K562 (cell line): ENCODE results near the gene UHMK1. TPM values are rescaled to one million over a fixed set of nuclear protein-coding genes. Genes with fewer than 3 reads are reported as not detected.

Source experiments
- CHCHD3 ChIP-seq: fragments of 250-450 bp; sonication (Bioruptor Pico); IDR thresholded peaks from 2 replicates; pipeline ENCODE4 v2.1.2; 2022; ENCODE audit warnings: mild to moderate bottlenecking
- E2F8 ChIP-seq: fragments of 450-650 bp; IDR thresholded peaks from 2 replicates; pipeline ENCODE4 v1.7.1; 2018; ENCODE audit warnings: mild to moderate bottlenecking, low read depth; ENCODE audit not compliant: partially characterized antibody
- HBP1 ChIP-seq: fragments of 450-650 bp; formaldehyde crosslinking; IDR thresholded peaks from 2 replicates; pipeline ENCODE4 v1.4.0; 2022; ENCODE audit warnings: missing genetic modification characterization
- KLF10 ChIP-seq: fragments of 250-450 bp; sonication (Bioruptor Pico); IDR thresholded peaks from 2 replicates; pipeline ENCODE4 v1.6.1; 2021; ENCODE audit warnings: matching md5 sums
- MEF2A ChIP-seq: IDR thresholded peaks from 2 replicates; pipeline ENCODE4 v1.6.1; 2011; ENCODE audit warnings: low read depth, mild to moderate bottlenecking, low read length, moderate library complexity; ENCODE audit not compliant: control insufficient read depth
- MXI1 ChIP-seq: IDR thresholded peaks from 2 replicates; pipeline ENCODE4 v1.6.1; 2011; ENCODE audit warnings: low read depth, mild to moderate bottlenecking, improper control_type of control experiment, low read length
- NEUROD1 ChIP-seq: fragments of 150-350 bp; IDR thresholded peaks from 2 replicates; pipeline ENCODE4 v1.6.1; 2014; ENCODE audit warnings: borderline replicate concordance, low read length, low read depth; ENCODE audit not compliant: partially characterized antibody
- NFIX ChIP-seq: fragments of 250-450 bp; sonication (Bioruptor Pico); IDR thresholded peaks from 2 replicates; pipeline ENCODE4 v1.4.0; 2020; ENCODE audit warnings: low read depth, mild to moderate bottlenecking, moderate library complexity
- NR2C2 ChIP-seq, 2 experiments: fragments of 200-800 bp in 1 of 2; sonication (Bioruptor generic) in 1 of 2; sonication (generic) in 1 of 2; formaldehyde crosslinking in 1 of 2; IDR thresholded peaks; 2 replicates each; pipeline versions ENCODE4 v1.6.1 to v1.8.0; 2016 to 2022; ENCODE audit warnings: mild to moderate bottlenecking in 1 of 2, missing compliant biosample characterization in 1 of 2, missing genetic modification characterization in 1 of 2, missing genetic modification reagents in 1 of 2
- PHB ChIP-seq: fragments of 250-450 bp; sonication (Bioruptor Pico); IDR thresholded peaks from 2 replicates; pipeline ENCODE4 v1.5.0; 2021
- POLR2AphosphoS5 ChIP-seq: IDR thresholded peaks from 2 replicates; pipeline ENCODE4 v1.6.1; 2011; ENCODE audit warnings: mild to moderate bottlenecking, low read depth, low read length, moderate library complexity; ENCODE audit not compliant: control insufficient read depth, insufficient read depth
- PREB ChIP-seq: sonication (generic); formaldehyde crosslinking; IDR thresholded peaks from 2 replicates; pipeline ENCODE4 v1.8.1; 2023; ENCODE audit warnings: mild to moderate bottlenecking, missing genetic modification reagents
- RBM39 ChIP-seq: fragments of 200-400 bp; formaldehyde crosslinking; optimal IDR thresholded peaks from 2 replicates; pipeline ENCODE3; 2018; ENCODE audit warnings: low read depth, low read length
- SMC3 ChIP-seq: conservative IDR thresholded peaks from 2 replicates; pipeline ENCODE4 v1.6.1; 2011; ENCODE audit warnings: low read depth, low read length, improper control_type of control experiment; ENCODE audit not compliant: insufficient read depth
- SRSF1 ChIP-seq: fragments of 200-400 bp; formaldehyde crosslinking; IDR thresholded peaks from 2 replicates; pipeline ENCODE4 v1.6.1; 2017; ENCODE audit warnings: mild to moderate bottlenecking, low read depth, low read length, moderate library complexity
- ZNF12 ChIP-seq: sonication (generic); formaldehyde crosslinking; IDR thresholded peaks from 2 replicates; pipeline ENCODE4 v1.4.0; 2020; ENCODE audit warnings: mild to moderate bottlenecking, missing genetic modification reagents
- ZNF253 ChIP-seq: fragments of 250-450 bp; sonication (Bioruptor Pico); conservative IDR thresholded peaks from 2 replicates; pipeline ENCODE4 v1.6.1; 2021; ENCODE audit warnings: mild to moderate bottlenecking
- ZNF589 ChIP-seq: fragments of 200-800 bp; sonication (Bioruptor generic); IDR thresholded peaks from 2 replicates; pipeline ENCODE4 v1.6.1; 2016; ENCODE audit warnings: low read depth, missing genetic modification characterization, missing compliant biosample characterization
- ZNF740 ChIP-seq, 3 experiments: fragments of 200-800 bp in 1 of 3; sonication (Bioruptor generic) in 1 of 3; sonication (generic) in 1 of 3; formaldehyde crosslinking in 1 of 3; IDR thresholded peaks; 2 replicates each; pipeline versions ENCODE4 v1.6.1 to v1.8.0; 2016 to 2022; ENCODE audit warnings: mild to moderate bottlenecking in 2 of 3, missing compliant biosample characterization in 2 of 3, missing genetic modification characterization in 2 of 3, missing genetic modification reagents in 1 of 3
- polyA plus RNA-seq, 8 experiments: library from polyadenylated mRNA; depleted of rRNA in 4 of 8; stranded (reverse) in 5 of 8; unstranded in 3 of 8; fragments of >200 nt; fragmentation: Nextera tagmentation in 2 of 8; fragmentation: Illumina TruSeq in 1 of 8; extraction: Ambion mirVana in 2 of 8; extraction: Trizol in 1 of 8; gene quantifications; 2 replicates each; pipeline versions ENCODE4 v1.2.1 to v1.2.3, GENCODE V29; 2011 to 2014; ENCODE audit warnings: inconsistent platforms in 1 of 8, missing spikeins in 1 of 8
- total RNA-seq, 7 experiments: library from RNA; depleted of rRNA in 6 of 7; stranded (reverse); fragments of >200 nt in 6 of 7; fragmentation: Illumina TruSeq in 2 of 7; extraction: Trizol in 2 of 7; gene quantifications; 2 replicates each; pipeline versions ENCODE4 v1.2.1 to v1.2.3, GENCODE V29; 2011 to 2021; ENCODE audit warnings: low replicate concordance in 1 of 7

Gene UHMK1
- total and polyA plus RNA-seq, 9 of the 15 experiments (the other 6 are each of a cell fraction or from before 2014, with no cell fraction given): 13.1 to 72.4 (median 38.3) TPM

GRCh38 chr1:162561616-162562469 is 64.2 kb downstream of the UHMK1 start, which contains the start of gene UAP1 (continued):
- TF ChIP-seq POLR2AphosphoS5 (peak; percentile 93), HBP1 (no peak; the same call in 1 of the 2 replicates), CHCHD3 (CRISPR knock-in tag) (0 out of 2 replicates have a peak, but pooled peaks have one; percentile 74), PREB (0 out of 2 replicates have a peak, but pooled peaks have one; percentile 50), MEF2A (no peak), PHB (0 out of 2 replicates have a peak, but pooled peaks have one; percentile 71), NR2C2 (CRISPR knock-in tag; IDR thresholded peaks at IDR 0.05) (peak; percentile 74; the same call in 1 of the 2 replicates), NR2C2 (tag; IDR thresholded peaks at IDR 0.05) (no peak; the same call in 1 of the 2 replicates), KLF10 (CRISPR knock-in tag) (no peak), RBM39 (no peak), ZNF12 (peak; percentile 50; the same call in 1 of the 2 replicates), ZNF253 (CRISPR knock-in tag) (no peak), E2F8 (no peak), NFIX (CRISPR knock-in tag) (no peak), MXI1 (peak; percentile 15; the same call in 1 of the 2 replicates), SRSF1 (peak; percentile 94; the same call in 1 of the 2 replicates), SMC3 (no peak; the same call in 1 of the 2 replicates), NEUROD1 (peak; percentile 10), ZNF589 (CRISPR knock-in tag) (0 out of 2 replicates have a peak, but pooled peaks have one; percentile 49), ZNF740 (CRISPR knock-in tag; IDR thresholded peaks at IDR 0.05) (0 out of 2 replicates have a peak, but pooled peaks have one; percentile 34), ZNF740 (tag; IDR thresholded peaks at IDR 0.05) (no peak)
